GM12872 (cell line): Measurements from ENCODE around the gene SERPINI1.

ENCODE experiments used
- TF ChIP-seq, protein P1 (sequence below): IDR thresholded peaks from 3 replicates; pipeline ENCODE4 v1.5.1; 2011; ENCODE audit warnings: low read depth, mild to moderate bottlenecking, low read length, moderate library complexity; ENCODE audit not compliant: insufficient read depth

The SERPINI1 gene, protein sequence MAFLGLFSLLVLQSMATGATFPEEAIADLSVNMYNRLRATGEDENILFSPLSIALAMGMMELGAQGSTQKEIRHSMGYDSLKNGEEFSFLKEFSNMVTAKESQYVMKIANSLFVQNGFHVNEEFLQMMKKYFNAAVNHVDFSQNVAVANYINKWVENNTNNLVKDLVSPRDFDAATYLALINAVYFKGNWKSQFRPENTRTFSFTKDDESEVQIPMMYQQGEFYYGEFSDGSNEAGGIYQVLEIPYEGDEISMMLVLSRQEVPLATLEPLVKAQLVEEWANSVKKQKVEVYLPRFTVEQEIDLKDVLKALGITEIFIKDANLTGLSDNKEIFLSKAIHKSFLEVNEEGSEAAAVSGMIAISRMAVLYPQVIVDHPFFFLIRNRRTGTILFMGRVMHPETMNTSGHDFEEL

DNA sequence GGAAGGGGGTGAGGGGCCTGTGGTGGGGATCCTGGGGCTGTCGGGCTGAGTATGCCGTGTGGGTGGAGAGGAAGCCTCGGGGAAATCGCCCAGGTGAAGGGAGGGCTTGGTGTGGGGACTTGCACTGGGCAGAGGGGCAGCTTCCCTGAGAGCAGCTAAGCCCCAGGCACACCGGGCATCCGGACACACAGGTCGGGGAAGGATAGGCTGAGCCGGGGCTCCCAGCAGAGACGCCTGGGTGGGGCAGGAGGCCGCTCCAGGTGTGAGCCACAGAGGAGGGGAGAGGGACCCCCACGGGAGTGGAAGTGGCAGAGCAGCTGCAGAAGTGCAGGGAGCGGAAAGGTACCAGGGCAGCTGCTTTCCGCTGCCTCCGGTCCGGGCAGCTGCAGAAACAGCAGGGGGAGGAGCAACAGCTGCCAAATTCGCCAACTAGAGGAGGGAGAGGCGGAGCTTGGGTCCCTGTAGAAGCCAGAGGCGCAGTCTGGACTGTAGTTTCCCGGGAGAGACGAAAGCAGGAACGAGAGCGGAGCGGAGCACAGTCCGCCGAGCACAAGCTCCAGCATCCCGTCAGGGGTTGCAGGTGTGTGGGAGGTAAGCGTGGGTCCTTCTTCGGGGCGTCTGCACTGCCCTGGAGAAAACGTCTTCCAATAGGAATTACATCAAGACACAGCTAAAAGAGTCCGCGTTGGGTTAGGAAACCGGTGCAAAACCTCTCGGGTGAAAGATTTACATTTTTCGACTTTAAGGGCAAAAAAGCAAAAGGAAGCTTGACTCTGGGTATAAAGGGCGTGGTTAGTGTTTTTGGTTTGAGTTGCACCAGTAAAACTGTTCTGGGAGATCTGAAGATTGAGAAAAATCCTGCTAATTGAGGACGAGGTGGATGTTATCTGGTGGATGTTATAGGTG is at the start of gene SERPINI1:
Gene SERPINI1, plus strand, starts transcription at position 489 of the 906 bp plus-strand sequence. CDS start 53,408 bp downstream, outside the sequence.
- TF ChIP-seq, protein P1, sequence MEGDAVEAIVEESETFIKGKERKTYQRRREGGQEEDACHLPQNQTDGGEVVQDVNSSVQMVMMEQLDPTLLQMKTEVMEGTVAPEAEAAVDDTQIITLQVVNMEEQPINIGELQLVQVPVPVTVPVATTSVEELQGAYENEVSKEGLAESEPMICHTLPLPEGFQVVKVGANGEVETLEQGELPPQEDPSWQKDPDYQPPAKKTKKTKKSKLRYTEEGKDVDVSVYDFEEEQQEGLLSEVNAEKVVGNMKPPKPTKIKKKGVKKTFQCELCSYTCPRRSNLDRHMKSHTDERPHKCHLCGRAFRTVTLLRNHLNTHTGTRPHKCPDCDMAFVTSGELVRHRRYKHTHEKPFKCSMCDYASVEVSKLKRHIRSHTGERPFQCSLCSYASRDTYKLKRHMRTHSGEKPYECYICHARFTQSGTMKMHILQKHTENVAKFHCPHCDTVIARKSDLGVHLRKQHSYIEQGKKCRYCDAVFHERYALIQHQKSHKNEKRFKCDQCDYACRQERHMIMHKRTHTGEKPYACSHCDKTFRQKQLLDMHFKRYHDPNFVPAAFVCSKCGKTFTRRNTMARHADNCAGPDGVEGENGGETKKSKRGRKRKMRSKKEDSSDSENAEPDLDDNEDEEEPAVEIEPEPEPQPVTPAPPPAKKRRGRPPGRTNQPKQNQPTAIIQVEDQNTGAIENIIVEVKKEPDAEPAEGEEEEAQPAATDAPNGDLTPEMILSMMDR, result no peak

DNA sequence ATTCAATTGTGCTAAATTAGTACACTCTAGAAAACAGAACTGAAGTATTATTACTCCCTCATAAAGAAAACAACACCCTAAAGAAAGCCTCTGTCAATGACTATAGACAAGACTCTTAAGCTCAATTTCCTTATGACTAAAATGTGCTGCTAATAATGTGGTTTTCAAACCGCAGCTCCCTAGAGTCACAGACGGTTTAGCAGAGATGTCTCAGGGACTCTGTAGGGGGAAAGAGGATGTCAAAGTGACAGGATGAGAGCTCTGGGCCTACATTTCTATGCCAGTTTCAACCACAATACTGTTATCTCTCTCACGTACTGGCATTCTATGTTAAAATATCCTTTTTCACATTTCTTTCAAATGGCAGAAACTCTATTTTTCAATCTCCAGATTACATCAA is 44.2 kb upstream of the SERPINI1 start:
- TF ChIP-seq, protein P1, result no peak

DNA sequence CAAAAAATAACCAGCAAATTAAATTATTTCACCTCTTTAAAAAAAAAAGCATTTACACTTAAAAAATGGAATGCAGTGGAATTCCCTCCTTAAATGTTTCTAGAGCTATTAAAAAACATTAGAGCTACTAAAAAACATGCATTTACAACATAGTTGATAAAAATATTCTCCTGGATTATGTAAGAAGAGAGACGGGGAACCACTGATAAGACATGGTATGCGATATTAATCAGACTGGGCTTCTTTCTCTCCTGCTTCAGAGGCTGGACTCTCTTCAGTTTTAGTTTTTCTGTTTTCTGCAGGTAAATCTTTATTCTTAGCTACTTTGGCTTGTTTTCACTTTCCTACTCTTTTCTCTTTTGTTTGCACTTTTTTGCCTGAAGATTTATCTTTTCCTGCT is 41.4 kb upstream of the SERPINI1 start:
- TF ChIP-seq, protein P1, result no peak

DNA sequence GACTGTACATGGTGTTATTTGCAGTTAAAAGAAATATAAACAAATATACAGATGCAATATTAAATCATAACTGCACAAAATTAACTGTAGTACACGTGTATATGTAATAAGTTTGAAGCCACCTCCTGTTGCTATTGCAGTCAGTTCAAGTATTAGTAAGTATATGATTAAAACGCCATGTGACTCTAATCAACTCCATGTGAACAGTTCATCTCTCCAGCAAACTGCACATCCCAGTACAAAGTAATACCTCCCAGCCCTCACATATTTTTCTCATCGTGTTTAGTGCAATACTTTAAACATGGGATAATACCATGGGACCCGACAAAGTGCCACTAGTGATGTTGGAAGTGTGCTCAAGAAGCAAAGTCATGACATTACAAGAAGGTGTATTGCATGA is 35.5 kb upstream of the SERPINI1 start:
- TF ChIP-seq, protein P1, result no peak

DNA sequence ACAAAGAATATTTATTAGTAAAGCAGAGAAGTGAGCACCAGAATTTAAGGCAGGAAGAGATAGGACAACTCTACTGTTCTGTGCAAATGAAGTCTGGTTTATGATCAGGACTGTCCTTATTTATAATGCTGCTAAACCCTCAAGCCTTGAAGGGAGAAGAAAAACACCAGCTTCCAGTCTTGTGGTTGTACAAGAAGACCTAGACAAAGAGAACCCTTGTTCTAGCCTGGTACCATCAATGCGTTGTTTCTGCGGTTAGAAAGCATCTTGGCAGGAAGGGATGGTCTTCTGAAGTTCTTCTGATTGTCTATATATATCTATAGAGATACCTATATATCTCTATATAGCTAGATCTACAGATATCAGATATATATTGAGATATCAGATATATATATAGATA is 34.6 kb upstream of the SERPINI1 start:
- TF ChIP-seq, protein P1, result no peak

DNA sequence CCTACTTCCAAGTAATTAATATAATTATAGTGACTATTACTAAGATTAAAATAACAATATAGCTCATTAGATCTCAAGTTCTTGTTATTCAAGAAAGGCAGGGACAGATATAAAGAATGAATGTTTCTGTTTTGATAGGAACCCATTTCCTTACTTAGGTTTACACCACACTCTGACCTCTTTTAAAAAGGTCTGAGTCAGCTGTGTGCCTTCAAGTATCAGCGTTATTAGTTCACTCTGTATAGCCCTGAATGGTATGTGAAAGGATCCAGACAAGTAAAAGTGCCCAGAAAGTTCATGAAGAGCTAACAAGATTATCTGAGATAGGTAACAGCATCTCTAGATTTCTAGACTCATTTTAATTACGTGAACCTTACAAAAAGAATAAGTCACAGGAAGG is 29.7 kb upstream of the SERPINI1 start:
- TF ChIP-seq, protein P1, result no peak

DNA sequence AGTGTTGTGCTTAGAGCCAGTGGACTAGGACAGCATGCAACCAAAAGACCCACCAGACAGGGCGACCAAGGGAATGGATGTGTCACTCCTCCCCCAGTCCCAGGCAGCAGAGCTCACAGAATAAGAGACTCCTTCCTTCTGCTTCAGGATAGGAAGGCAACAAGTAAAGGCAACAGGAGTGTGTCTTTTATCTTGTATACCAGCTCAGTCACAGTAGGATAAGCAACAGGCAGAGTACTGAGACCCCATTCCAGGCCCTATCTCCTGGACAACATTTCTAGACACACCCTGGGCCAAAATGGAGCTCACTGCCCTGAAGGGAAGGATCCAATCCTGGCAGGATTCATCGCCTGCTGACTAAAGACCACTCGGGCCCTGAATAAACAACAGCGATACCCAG is 25.8 kb upstream of the SERPINI1 start:
- TF ChIP-seq, protein P1, result no peak
